GM12801 (cell line): ENCODE results near the gene DOK7.

Experiments used
- CTCF ChIP-seq: IDR thresholded peaks from one replicate; pipeline ENCODE4 v1.5.1; 2011; ENCODE audit warnings: control low read depth; ENCODE audit not compliant: insufficient read length; ENCODE audit errors: extremely low read depth

The DOK7 gene

GRCh38 chr4:3436798-3437581 lies 26.1 kb upstream of the DOK7 start:
- TF ChIP-seq CTCF, result no peak

- no peak for TF ChIP-seq CTCF
These were observed 25.5 kb upstream of the DOK7 start for GRCh38 chr4:3437582-3437936.

DNA sequence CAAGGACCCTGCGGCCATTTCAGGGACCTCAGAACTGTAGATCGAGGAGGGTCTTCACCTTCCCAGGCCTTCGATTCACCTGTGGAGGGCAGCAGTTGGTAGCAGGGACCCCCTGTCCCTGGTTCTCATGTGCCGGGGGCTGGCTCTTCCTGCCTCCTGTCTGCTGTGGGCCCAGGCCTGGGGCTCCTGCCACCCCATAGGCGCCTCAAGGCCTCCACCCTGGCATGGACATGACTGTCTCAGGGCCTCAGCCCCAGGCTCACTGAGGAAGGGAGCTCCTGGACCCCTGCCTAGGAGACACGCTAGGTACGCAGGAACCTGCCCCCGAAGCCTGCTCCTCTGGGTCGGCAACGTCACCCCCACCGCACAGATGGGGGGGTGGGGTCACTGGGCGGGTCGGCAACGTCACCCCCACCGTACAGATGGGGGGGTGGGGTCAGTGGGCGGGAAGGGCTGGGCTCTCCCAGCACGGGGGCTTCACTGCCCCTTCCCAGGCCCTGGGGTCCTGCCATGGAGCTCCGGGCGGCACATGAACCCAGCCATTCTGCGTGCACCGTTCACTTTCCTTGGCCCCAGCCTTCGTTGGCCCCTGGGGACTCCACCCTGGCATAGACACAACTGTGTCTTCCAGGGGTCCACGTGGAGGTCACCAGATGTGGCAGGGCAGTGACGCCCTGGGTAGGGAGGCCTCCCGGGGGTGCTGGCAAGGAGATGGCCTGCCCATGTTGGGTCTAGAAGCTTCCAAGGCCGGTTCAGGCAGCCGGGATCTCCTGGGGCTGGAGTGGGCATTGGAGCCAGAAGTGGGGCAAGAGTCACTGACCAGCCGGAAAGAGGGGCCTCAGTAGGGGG lies 24.9 kb upstream of the DOK7 start:
- TF ChIP-seq CTCF, result no peak

GRCh38 chr4:3438847-3439180 lies 24.3 kb upstream of the DOK7 start:
- no peak for TF ChIP-seq CTCF

DNA sequence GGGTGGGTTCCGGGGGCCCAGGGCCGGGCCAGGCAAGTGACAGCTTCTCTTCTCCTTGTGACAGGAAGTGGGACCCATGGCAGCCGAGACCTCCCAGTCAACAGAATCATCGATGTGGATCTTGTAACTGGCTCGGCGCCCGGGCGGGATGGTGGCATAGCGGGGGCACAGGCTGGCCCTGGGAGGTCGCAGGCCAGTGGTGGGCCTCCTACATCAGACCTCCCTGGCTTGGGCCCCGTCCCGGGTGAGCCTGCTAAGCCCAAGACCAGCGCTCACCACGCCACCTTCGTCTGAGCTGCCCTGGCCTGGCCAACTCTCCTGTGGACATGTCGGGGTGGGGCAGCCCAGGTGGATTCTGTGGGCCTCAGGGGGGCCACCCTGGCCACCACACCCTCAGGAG lies 23.7 kb upstream of the DOK7 start:
- no peak for TF ChIP-seq CTCF

GRCh38 chr4:3440011-3440410 lies 23.1 kb upstream of the DOK7 start:
- TF ChIP-seq CTCF, result no peak

DNA sequence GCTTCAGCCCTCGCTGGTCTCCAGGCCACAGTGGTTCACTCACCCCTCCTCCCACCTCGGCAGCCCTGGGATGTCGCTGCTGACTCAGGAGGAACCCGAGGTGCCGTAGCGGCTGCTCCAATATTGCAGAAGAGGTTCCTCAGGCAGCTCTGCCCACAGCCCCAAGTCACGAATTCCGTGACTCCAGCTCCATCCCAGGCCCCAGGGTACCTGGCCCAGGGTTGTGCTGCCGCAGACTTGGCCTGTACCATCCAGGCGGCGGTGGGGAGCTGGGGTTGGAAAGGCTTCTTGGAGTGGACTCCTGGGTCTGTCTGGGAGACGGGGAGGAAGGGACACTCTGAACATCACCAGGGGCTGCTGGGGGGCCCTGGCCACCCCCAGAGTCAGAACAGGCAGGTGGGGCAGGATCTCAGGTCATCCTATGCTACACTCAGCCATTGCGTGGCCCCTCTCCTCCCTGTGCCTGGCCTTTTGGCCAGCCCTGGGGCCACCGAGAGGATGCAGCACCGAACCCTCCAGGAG lies 22.1 kb upstream of the DOK7 start:
- TF ChIP-seq CTCF, result no peak
